ENCODE data around the gene ZNF664. TPM values are rescaled to one million over a fixed set of nuclear protein-coding genes. Genes with fewer than 3 reads are reported as not detected.

The ZNF664 gene
- polyA plus RNA-seq, 3 donors = 161 to 181 (median 171) TPM

DNA sequence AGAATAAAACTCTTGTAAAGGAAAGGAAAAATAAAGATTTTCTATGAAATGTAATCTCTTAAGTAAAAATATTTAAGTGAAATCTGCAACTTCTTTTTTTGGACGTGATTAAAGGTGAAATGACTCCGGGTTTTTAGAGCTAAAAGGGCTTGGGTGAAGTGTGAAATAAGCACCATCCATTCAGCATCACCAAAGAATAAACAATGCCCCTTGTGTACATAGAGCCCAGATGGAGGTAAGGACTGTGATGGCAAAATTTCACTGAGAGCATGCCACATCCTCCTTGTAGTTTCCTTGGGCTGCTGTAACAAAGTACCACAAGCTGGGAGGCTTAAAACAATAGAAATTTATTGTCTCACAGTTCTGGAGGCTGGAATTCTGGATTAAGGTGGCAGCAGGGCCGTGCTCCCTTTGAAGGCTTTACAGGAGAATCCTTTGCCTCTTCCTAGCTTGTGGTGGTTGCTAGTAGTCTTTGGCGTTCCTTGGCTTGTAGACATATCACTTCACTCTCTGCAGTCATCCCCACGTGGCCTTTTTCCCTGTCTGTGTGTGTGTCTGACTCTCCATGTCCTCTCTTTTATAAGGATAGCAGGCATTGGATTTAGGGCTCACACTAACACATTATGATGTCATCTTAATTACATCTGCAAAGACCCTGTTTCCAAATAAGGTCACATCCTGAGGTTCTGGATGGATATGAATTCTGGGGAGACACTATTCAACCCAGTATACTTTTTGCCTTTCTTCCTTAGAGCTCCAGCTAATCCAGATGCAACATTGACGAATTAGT is 24.2 kb downstream of the ZNF664 start:
- DNase-seq (ENCODE audit: extremely low read depth in 1 of 11, low read depth in 9 of 11, low spot score in 4 of 11) = no peak

DNA sequence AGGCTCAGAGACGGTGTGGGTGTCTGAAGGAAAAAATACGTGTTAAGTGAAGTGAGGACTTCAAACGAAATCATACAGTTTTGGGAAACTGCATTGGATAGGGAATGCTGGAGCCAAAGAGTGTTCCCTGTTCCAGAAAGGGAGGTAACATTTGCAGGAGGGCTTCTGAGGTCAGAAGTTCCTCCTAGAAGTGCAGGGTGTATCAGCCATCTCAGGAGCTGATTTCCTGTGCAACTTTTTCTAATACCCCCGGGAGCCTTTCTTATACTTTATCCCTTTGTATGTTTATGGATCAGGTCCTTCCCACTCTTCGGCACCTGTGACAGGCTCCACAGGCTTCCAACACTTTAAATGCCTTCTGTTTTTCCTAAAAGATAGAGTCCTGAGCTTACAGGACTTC is 24.9 kb downstream of the ZNF664 start:
- DNase-seq (ENCODE audit: extremely low read depth in 1 of 11, low read depth in 9 of 11, low spot score in 4 of 11) = no peak

DNA sequence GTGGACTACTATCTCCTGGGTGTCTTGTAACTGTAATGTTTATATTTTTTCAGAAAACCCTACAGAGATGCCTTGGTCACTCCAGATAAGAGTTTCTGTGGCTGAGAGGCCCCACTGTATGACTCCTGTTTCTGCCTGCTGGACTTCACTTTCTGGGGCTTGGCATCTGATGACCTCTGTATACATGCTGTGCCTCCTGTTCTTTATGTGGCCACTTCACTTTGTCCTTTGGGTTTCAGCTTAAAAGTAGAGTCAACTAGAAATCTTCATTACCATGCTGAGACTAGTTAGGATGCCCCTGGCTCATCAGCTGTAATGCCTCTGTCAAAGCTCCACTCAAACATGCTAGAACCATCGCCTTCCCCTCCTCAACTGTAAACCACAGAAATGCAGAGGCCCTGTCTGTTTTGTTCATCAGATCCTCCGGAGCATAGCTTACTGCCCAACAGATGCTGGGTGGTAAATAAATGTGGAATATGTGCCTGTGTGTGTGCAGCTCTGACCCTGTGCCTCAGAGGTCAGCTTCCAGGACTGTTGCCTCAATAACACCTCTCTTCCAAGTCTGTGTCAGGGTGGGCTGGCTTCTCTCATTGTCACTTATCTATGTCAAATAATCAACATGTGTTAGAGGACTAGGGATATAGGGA is 25.5 kb downstream of the ZNF664 start:
- no peak for DNase-seq (ENCODE audit: extremely low read depth in 1 of 11, low read depth in 9 of 11, low spot score in 4 of 11)

DNA sequence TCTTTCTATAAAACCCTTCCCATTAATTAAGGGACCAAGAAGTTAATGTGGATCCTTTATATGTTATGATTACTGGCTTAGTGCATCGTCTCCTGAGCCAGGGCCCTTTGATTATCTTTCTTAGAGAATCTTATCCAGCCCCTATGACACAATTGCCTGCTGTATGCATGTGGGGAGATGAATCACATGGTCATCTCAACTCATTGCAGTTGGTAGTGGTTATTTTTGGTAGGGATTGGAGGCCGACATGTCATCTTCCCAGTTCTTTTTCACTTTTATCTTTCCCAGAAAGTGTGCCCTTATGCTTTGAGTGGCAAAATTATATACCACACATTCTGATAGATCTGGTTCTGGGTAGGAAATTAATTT is 26.0 kb downstream of the ZNF664 start:
- DNase-seq (ENCODE audit: extremely low read depth in 1 of 11, low read depth in 9 of 11, low spot score in 4 of 11) = no peak

DNA sequence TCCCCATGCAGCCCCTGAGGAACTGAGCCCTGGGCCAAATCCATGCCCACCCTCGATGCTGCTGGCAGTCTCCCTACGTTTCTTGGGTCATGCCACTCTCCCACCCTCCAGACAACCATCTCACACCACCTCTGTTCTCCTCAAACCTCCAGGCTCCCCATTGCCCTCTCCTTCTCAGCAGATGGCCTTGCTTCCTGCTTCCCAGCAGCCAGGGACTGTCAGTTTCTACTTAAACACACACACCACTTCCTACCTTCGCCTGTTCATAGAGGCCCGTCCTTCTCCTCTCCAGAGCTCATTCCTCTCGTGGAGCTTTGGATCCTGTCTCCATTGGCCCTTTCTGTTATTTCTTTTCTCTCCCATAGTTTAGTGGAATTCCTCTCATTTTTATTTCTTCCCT is 27.1 kb downstream of the ZNF664 start:
- no peak for DNase-seq (ENCODE audit: extremely low read depth in 1 of 11, low read depth in 9 of 11, low spot score in 4 of 11)

DNA sequence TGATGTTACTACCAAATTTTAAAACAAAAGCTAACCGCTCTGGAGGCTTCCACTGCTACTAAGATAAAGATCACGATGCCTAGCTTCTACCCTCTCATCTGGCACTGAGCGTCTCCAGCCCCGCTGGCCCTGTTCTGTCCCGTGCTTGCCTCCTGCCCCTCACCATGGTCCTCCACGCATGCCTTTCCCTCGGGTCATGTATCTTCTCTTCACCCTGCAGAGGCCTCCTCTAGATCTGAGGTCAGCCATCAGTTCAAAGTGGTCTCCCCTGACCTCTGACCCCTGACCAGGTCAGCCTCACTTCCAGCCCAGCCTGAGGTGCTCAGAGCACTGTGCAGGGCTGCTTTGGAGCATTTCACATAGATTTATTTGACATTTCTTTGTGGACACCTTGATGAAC is 28.3 kb downstream of the ZNF664 start:
- DNase-seq (ENCODE audit: extremely low read depth in 1 of 11, low read depth in 9 of 11, low spot score in 4 of 11) = no peak

DNA sequence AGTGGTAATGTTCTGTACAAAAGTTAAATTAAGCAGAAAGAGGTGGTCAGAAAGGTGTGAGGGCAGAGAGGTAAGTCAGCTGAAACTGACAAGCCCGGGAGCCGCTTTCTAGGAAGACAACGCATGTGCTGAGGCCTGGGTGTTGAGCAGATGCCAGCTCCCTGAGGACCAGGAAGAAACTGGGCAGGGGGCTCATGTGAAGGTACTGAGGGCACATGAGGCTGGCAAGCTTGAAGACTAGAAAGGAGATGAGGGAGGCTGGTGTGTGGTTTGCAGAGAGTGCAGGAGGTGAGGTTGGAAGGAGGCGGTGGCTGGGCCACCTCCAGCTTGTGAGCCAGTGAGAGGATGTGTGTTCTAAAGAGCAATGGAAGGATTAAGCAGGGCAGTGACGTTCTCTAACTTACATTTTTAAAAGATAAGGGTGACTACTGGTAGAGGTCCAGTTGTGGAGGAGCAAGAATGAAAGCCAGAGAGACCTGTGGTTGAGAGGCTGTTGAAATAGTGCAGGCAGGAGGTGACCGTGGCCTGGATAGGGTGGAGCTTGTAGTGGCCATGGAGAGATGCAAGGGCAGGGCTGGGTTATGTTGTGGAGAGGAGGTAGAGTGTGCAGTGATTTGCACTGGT is 29.1 kb downstream of the ZNF664 start:
- DNase-seq (ENCODE audit: extremely low read depth in 1 of 11, low read depth in 9 of 11, low spot score in 4 of 11) = no peak

DNA sequence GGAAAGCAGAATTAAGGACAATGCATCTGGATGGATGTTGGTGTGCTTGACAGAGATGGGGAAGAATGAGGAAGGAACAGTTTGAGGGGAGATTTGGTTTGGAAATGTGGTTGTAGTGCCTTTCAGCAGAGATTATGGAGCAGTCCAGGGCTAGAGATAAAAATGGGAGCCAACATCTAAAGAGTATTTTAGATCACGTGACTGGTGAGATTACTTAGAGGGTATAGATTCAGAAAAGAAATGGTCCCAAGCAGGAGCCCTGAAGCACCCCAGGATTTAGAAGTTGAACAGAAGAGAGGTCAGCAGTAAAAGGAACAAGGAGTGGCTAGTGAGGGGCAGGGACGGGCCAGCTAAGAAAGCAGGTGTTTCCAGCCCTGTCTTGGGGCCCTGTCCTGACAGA is 29.6 kb downstream of the ZNF664 start:
- DNase-seq (ENCODE audit: extremely low read depth in 1 of 11, low read depth in 9 of 11, low spot score in 4 of 11) = no peak

DNA sequence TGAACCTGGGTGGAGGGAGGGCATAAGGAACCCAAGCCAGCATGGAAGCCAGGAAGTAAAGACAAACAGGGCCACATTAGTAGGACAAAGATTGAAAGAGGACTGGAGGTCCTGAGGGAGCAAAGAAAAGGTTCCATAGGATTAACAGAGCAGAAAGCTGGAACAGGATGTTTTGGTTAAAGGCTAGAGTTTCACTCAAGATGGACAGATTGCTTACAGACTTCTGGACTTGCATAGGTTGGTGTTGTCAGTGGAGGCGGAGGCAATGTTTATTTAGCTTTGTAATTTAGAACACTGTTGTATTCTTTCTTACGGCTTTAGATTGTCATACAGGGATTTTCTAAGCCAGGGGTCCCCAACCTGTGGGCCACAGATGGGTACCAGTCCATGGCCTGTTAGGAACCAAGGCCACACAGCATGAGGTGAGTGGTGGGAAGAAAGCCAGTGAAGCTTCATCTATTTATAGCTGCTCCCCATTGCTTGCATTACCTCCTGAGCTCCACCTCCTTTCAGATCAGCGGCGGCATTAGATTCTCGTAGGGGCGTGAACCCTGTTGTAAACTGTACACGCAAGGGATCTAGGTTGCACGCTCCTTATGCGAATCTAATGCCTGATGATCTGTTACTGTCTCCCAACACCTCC is 31.3 kb downstream of the ZNF664 start:
- no peak for DNase-seq (ENCODE audit: extremely low read depth in 1 of 11, low read depth in 9 of 11, low spot score in 4 of 11)

DNA sequence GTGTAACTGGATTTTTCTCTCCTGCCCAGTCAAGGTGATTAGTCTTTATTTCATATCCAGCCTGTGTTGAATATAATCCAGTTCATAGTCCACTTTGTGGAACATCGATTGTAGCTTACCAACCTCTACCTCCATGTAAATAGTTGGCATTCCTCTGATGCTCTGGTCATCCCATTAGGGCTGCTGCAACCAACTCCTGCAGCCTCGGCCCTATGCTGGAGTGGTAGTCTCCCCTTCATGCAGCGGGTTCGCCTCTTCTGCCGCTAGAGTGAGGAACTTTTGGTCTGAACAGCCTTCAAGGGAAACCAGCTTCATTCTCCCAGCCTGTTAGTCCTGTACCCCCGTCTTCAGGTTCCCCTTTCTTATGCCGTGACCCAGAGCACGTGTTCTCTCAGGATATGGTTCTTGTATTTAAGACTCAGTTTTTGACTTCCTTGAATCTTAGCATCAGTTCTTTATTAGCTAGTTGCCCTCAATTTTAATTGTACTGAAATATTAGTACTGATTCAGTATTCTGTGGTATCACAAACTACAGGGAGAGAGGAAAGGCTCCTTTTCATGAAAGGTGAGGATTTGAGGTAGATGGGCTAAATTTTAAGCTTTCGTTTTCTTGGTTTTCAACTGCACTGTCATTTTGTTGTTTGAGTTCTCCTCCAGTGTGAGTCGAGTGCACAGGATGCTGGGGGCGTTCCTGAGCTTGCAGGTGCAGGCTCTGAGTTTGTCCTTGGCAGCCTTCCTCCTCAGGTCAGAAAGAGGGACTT is 33.2 kb downstream of the ZNF664 start:
- no peak for DNase-seq (ENCODE audit: extremely low read depth in 1 of 11, low read depth in 9 of 11, low spot score in 4 of 11)

DNA sequence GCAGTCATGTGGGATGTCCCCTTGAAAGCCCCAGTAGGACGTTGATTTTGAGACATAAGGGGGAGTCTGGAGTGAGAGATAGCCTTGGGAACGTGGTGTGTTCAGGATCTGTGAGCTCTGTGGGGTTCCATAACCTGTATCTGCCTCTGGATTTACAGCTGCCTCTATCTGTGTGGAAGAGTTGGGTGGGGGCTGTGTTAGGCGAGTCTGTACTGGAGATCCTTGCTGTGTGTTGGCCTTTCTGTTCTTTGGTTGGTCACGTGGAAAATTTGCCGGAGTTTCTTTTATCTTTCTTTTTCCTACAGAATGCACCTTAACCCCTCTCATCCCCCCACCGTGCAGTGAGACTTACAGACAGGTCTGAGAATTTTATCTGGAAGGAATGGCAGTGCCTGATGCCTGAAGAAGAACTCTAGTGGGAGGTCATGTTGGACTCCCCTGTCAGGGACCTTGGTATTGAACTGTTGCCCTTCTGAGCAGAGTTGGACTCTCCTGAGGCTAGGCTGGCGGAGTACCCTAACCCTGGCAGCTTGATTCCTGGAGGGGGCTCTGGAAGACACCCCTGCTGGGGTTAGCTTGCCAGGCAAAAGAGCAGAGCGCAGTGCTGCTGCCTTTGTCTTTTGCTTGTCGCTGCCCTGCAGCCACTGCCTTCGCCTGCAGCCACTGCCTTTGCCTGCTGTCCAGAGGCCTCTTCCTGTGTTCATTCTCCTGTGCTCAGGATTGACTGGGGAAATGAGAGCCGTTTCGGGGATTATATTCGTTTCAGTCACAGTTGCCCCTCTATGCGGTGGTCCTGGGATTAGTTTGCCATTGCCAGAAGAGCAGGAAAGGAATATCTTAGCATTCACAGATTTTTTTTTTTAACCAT is 34.1 kb downstream of the ZNF664 start:
- DNase-seq (ENCODE audit: extremely low read depth in 1 of 11, low read depth in 9 of 11, low spot score in 4 of 11) = no peak

DNA sequence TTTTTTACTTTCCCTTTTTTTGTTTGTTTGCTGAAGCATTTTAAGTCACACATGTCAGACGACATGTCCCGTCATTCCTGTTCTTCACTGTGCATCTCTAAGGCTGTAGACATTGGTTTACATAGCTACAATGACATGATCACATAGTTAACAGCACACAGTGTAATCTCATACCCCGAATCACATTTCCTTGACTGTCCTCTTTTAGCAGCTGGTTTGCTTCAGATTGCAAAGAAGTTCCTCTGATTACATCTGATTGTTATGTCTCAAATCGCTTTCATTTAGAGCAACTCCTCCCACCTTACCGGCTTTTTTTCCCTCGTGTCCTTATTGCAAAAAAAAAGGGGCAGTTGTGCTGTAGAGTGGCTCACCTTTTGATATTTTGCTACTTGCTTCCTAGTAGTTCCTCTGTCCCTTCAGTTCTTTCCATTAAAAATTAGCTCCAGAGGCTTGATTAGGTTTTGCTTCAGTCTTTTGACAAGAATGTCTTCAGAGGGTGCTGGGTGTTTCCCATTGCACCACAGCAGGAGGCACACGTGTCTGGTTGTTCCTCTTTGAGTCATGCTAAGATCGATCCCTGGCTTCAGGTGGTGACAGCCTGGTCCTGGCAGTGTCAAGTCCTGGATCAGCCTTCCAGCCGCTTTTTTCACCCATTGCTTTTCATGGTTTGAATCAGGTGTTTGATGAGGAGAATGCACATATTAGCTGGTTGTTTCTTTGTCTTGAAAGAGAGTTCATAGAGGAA is 35.0 kb downstream of the ZNF664 start:
- no peak for DNase-seq (ENCODE audit: extremely low read depth in 1 of 11, low read depth in 9 of 11, low spot score in 4 of 11)

DNA sequence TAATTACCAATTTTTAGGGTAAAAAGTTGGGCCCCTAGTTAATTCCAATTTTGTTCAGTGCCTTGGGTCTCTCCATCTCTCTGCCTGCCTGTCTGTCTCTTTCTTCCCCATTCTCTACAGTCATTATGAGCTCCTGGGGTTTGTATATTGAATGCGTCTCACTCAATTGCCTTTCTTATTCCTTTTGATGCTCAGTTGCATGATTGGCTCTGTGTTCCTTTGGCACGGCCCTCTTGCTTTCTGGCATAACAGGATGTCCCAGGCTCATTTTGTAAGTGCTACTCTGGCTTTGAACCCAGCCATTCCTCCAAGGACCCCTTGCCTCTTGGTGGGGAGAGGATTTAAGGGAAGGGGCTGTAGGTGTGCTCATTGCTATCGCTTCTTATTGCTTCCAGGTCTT is 35.6 kb downstream of the ZNF664 start:
- DNase-seq (ENCODE audit: extremely low read depth in 1 of 11, low read depth in 9 of 11, low spot score in 4 of 11) = no peak

DNA sequence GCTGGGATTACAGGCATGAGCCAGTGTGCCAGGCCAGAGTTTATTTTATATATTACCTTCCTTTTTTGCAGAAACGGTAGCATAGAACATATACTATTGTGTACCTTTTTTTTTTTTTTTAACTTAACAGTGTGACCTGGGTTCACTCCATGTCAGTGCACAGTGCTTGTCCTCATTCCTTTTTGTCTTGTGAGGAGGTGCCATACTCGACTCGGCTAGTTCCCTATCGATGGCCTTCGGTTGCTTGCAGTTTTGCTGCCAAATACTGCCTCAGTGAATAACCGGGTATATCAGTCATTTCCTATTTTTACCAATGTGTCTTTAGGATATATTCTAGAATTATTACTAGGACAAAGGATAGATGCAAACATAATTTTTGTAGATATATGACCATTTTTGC is 36.8 kb downstream of the ZNF664 start:
- no peak for DNase-seq (ENCODE audit: extremely low read depth in 1 of 11, low read depth in 9 of 11, low spot score in 4 of 11)

DNA sequence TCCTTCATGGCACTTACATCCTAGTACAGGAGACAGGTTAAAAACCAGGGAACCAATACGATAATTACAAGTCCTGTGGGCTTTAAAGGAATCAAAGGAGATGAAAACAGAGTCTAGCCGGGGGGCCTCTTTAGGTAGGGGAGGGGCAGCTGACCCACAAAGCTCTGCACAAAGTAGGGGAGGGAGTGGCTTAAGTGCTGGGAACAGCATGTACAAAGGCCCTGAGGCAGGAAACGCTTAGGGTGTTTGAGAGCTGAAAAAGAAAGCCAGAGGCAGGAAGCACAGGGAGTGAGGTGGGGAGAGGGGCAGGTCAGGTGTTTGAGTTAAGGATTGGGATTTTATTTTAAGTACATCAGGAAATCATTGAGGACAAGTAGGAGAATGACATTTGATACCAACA is 37.7 kb downstream of the ZNF664 start:
- DNase-seq (ENCODE audit: extremely low read depth in 1 of 11, low read depth in 9 of 11, low spot score in 4 of 11) = no peak

DNA sequence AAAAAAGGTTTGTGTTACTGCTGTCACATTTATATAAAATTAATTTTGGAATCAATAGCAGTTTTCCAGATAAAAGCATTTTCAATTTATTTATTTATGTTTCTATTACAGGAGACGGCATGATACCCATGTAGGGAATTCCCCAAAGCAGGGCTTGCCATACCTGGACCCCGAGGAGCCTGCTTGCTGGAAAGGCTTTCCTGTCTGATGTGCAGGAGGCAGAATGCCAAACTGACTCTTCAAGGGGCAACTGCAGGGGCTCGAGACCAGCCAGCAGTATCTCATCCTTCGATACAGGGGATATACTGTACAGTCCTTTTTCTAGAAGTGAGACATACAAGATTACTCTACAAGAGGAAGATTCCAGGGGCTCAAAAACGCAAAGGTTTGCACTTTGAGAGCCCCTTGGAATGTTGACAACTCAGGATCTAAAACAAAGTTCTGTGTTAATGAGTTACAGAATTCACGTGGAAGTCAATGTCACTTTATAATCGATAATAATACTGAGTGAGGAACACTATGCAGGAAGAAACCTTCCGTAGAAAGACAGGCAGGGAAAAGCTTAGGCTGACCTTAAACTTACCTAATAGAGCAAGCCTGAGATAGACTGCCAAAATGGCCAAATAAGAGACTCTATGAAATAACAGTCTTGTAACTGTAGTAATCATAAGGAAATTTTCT is 38.6 kb downstream of the ZNF664 start:
- no peak for DNase-seq (ENCODE audit: extremely low read depth in 1 of 11, low read depth in 9 of 11, low spot score in 4 of 11)

DNA sequence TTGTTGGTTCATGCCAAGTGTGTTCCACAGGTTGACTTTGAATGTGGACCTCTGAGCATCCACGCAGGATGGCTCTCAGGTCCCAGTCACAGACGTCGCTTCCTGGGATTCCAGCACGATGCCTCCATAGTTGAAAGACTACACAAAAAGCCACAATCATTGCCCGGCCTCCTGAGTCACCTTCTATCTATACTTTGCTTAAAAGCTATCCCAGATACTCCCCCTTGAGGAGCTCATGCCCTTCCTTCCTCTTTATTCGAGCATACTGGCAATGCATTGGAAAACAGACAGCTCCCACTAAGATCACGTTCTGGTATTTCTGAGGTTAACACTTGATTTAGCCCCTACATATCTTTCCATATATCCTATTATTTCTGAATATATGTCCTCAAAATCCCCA is 40.1 kb downstream of the ZNF664 start:
- DNase-seq (ENCODE audit: extremely low read depth in 1 of 11, low read depth in 9 of 11, low spot score in 4 of 11) = no peak
